Stimulated activated CD4-positive, alpha-beta T cell treated with anti-CD3 and anti-CD28 coated beads, Interleukin-1b, Interleukin-23, amount 100 ng/mL, for 48 hours (primary cell): Measurements from ENCODE around the gene C1orf21.

Experiments used
- DNase-seq: peaks from one replicate; pipeline ENCODE4 v3.0.0-alpha.2; 2020

C1orf21 gene

DNA sequence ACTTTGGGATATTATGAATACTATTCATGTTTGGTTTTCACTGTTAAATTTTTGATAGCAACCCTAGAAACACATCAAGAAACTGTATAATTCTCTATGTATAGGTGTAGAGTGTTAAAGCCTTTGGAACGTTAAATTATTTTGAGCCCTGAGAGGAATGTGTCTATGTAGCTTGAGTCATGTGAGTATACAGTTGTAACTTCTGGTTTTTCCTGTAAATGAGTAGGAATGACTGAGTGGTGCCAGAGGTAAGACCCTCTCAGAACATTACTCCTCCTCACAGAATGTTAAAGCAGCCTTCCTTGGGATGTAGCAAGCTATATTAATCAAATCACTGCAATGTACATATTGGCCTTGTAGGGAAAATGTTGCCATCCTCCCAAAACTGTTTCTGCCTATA, 69.0 kb downstream of the C1orf21 start:
- DNase-seq: no peak

DNA sequence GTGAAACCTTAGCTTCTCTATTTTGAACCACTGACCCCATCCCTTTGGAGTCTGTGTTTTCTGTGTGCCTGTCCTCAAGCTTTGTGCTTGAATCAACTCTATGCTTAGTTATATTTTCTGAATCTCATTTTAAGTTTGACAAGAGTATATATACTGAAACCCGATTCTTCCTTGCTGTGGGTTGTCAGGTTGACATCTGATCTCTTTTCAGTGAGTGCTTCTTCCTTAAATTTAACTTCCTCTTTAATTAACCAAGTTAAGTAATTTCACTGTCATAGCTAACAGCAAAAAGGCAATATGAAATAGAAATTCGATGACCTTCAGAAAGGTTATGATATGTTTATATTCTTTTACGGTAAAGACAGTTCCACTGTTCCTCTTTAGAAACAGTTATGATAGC, 69.4 kb downstream of the C1orf21 start:
- no peak for DNase-seq

DNA sequence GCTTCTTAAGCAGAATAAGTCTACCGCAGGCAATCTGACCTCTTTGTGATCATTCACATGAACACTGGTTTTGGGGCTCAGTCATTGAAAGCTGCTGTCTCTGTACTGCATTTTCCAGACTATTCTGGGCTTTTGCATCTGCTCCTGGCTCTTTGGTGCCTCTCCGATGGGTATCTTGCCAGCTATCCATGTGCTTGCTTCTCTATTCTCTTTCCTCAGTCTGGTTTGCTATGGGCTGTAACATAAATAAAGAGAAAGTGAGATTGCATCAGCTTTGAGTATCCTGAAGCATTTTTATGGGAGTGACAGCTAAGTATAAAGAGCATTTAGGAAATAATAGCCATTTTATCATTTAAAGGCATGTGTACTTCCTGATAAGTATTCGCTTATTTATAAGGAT, 70.7 kb downstream of the C1orf21 start:
- no peak for DNase-seq

DNA sequence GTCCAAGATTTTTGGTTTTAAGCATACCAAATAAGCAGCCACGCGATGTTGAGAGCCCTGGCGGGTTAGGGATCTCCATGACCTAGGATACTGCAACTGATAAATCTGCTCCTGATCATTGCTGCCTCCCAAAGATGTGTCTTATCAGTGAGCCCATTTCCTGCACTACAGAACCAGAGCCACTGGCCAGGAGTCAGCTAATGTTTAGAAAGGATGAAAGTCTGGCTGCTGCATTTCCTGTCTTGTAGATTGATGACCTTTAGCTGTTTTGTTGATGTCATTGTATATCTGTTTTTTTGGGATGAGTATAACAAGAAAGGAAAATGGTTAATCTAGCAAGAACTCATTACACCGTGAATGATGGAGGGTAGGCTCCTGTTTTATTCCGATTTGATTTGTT, 74.5 kb downstream of the C1orf21 start:
- no peak for DNase-seq

DNA sequence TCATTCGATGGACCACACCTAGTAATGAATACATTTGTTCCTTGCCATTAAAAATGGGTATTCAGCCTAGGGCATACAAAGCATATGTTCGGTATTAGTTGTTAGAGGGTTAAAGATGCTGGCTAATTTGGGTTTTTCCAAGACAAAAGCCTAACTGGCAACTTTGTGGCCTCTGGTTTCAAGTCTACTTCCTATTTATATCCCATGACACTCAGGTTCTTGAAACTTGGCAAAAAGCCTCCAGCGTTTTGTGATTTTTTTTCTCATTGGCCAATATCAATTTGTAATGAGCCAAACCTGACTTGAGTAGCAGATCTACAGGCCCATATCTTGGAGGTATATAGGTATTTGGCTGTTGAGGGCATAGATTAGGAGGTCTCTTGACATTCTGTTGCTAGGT, 75.3 kb downstream of the C1orf21 start:
- no peak for DNase-seq

GRCh38 chr1:184462990-184463389, 76.2 kb downstream of the C1orf21 start:
- DNase-seq: no peak

GRCh38 chr1:184463680-184464079, 76.9 kb downstream of the C1orf21 start:
- no peak for DNase-seq

DNA sequence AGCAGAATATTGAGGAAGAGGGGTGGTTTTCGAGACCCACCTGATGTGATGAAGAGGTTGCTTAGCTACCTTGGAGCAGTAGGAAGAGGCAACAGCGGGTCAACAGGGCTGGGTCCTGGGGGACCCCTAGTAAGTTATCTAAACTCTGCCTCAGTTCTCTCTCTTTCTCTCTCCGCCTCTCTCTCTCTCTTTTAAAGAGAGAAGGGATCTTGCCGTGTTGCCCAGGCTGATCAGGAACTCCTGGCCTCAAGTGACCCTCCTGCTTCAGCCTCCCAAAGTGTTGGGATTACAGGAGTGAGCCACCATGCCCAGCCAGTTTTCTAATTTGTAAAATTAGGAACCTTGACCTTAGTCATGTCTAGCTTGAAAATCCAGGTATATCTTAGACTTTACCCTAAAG, 77.9 kb downstream of the C1orf21 start:
- no peak for DNase-seq

GRCh38 chr1:184465489-184466146, 78.8 kb downstream of the C1orf21 start:
- no peak for DNase-seq

DNA sequence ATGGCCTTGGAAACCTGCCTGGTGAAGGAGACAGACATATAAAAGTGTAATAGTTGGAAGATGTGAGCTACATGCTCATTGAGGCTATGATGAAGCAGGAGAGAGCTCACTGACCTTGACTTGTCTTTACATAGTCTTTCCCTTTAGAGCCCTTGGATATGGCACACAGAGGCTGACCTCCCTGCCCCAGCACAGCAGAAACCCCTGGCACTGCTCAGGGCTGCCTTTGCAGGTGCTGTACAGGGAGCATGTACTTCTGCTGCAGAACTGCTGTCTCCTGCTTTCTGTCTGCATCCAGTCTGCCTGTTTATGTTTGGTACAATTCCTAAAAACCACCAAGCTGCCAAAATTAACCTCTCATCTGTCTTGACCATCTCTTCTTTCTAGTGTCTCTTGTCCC, 80.5 kb downstream of the C1orf21 start:
- no peak for DNase-seq

DNA sequence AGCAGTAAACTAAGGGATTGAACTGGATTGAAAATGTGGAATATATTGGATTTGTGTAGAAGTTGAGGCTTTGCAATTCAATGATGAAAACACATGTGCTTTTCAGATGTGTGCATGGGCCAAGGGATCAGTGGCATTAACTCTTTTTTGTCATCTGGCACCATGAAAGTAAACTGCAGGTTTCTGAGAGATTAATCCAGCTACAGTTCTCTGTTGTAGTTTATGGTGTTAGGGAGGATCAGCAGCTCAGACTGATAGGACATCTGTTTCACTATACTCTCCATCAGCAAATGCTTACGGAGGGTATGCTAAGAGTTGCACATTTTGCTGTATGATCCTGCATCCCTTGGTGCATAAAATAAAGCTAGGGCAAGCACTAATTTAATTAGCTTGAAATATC, 82.6 kb downstream of the C1orf21 start:
- DNase-seq: no peak

GRCh38 chr1:184471686-184472085, 84.9 kb downstream of the C1orf21 start:
- no peak for DNase-seq

DNA sequence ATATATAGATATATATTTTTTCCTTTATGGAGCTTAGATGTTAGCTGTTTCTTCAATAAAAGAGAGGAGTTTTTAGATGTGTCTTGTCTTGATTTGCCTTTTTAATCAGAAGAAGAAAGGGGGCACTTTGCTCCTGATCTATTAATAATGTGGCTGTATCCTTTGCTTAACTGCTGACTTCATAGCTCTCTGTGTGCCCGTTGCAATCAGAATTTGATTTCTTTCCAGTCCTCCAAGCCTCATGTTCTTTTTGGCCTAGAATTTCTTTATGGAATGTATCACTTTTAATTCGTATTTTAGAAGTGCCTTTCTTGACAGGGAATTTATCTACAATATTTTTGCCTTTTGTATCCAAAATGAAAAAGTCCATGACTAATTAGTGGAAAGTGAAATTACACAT, 85.3 kb downstream of the C1orf21 start:
- no peak for DNase-seq

DNA sequence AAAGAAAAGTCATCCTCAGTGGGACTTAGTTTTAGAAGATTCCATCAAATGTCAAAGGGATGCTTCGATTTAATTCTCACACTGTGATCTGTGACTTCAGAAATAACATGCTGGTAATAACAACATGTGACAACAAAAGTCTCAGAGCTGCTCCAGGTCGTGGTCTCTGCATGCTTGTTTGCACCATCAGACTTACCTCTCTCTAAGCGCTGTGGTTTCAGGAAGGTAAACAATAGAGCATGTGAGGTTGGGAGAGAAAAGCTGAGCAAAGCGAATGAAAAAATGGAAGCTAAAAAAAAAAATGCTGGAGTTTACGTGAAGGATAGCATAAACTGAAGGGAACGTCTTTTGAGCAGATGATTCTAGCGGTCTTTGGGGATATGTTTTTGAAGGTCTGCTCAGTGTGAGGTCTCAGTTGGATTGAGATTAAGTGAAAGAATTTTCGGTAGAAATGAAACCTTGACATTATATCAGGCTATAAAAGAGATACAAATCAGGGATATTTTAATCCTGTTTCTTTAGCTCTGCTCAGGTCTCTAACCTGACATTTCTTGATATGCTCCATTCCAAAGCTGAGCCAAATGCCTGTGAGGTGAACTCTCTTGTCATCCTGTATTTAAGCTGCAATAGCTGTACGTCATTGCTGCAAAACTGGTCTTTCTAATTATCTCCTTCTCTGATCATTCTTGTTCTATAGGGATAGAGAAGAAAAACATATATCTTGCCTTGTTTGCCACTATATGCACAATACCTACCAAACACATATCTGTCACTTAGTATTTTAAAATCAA, 86.5 kb downstream of the C1orf21 start:
- no peak for DNase-seq

DNA sequence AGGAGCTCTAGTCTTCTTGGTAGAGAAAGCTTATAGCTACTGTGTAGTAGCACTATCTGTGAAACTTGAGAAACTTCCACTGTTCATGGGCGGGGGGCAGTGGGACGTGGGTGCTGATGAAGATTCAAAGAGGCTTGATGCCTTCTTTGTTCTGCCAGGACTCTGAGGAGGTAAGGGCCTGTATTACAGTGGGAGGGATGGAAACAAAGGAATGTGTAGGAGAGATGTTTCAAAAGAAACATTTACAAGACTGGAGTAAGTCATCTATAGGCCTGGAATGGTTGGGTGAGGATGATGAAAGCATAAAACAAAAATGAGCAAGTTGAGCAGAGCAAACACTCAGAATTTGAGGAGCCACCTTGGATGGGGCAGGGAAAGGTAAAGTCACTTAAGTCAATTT, 89.4 kb downstream of the C1orf21 start:
- no peak for DNase-seq

DNA sequence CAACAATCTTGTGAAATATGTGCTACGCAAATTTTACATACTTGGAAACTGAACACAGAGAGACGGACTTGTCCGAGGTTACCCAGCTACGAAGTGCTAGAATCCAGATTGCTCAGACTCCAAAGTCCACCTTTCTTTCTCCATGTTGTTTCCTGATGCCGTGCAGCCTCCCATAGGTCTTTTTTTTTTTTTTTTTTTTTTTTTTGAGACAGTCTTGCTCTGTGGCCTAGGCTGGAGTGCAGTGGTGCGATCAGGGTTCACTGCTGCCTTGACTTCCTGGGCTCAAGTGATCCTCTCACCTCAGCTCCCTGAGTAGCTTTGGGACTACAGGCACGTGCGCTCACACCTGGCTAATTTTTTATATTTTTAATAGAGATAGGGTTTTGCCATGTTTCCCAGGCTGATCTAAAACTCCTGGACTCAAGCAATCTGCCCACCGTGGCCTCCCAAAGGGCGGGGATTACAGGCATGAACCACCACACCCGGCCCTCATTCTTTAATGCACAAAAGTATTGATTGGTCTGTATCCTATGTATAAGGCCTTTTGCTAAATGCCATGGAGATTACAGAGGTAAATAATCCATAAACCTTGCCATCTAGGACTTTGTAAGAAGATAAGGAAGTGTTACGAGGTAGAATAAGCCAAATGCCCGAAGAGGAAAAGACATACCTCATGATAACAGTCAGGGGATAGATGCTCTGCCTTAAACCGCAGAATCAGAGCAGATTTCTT, 92.8 kb downstream of the C1orf21 start:
- no peak for DNase-seq

DNA sequence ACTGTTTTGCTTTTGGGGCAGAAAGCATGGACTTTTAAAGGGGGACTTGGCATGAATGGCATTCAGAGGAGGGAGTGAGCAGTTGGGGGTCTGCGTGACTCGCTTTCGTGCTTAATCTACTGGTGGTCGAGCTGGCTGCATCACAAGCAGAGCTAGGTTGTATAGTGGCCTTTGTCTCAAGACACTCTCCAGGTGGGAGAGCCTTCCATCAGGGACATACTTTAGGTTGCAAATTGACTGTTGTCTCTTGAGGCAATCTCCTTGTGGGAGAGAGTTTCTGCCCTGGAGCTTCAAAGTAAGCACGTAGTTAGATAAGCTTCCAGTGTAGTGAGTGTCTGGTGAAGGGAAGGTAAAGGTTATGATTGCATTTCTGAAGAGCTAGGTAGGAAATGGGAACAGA, 93.9 kb downstream of the C1orf21 start:
- no peak for DNase-seq

DNA sequence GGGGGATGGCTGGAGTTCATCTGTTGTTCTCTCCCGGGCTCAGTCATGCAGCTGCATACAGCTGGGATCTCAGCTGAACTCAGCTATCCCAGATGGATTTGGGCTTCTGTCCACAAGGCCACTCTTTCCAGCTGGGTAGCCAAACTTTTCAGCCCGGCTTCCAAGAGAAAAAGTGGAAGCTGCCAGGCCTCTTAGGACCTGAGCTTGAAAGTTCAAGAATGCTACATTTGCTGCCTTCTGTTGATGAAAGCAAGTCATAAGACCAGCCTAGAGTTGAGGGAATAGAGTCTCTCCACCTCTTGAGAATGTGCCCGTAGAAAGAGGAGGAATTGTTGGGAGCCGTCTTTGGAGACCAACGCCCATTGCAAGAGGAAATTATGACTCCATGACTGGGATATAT, 95.3 kb downstream of the C1orf21 start:
- no peak for DNase-seq

- DNase-seq: no peak
These were observed 96.4 kb downstream of the C1orf21 start for GRCh38 chr1:184483101-184483683.

GRCh38 chr1:184485751-184486723, 99.2 kb downstream of the C1orf21 start:
- no peak for DNase-seq

- no peak for DNase-seq
These were observed 100.1 kb downstream of the C1orf21 start for GRCh38 chr1:184486761-184487445.
